Lung microvascular endothelial cell (primary cell): ENCODE results near the gene CAMKK2. TPM values are rescaled to one million over a fixed set of nuclear protein-coding genes. Genes with fewer than 3 reads are reported as not detected.
A peak's percentile ranks its signal among the peaks of the same experiment; 100 is the strongest.
"Not testable (repeated sequence)": the region's sequence is repeated elsewhere in the genome, so short reads cannot be mapped to it uniquely, and the experiment has no call there.

Experiments
- DNase-seq, 2 donors: peaks; one replicate each; pipeline versions ENCODE4 v3.0.0 to v3.0.0-alpha.2; 2010; ENCODE audit warnings: low read depth in 2 of 2
- total RNA-seq: library from RNA; depleted of rRNA; stranded (reverse); fragments of >200 nt; gene quantifications from 2 replicates; pipeline ENCODE4 v1.2.1, GENCODE V29; 2014

Gene CAMKK2
- total RNA-seq, 1 donor from 2014 or later, result 31.2 TPM

DNA sequence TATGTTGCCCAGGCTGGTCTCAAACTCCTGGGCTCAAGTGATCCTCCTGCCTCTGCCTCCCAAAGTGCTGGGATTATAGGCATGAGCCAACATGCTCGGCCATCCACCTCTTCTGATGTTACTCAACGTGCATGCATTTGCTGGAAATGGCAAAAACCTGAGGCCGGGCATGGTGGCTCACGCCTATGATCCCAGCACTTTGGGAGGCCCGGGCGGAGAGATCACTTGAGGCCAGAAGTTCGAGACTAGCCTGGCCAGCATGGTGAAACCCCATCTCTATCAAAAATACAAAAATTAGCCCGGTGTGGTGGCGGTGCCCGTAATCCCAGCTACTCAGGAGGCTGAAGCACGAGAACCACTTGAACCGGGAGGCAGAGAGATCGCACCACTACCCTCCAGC is 1.9 kb upstream of the CAMKK2 start:
- not testable (repeated sequence) for DNase-seq

DNA sequence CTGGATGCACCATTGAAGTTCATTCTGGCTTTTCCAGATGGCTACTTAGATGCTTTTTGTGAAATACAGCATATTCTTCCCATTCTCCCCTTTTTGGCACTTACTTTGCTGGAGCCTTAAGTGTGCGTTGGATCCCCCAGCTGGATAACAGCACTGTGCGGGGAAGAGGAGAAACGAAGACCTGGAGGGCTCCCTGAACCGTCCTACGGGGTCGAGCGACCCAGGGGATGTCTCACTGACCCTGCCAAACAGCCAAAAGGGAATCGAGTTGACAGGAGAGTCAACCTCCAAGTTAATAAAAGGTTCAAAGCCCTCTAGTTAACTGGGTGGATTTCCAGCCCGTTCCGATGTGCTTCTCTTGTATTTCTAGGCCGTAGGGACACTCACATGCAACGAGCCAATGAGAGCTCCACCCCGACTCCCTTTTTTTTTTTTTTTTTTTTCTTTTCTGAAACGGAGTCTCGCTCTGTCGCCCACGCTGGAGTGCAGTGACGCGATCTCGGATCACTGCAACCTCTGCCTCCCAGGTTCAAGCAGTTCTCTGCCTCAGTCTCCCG is 1.0 kb upstream of the CAMKK2 start:
- DNase-seq, result peak; percentile 29 to 30

DNA sequence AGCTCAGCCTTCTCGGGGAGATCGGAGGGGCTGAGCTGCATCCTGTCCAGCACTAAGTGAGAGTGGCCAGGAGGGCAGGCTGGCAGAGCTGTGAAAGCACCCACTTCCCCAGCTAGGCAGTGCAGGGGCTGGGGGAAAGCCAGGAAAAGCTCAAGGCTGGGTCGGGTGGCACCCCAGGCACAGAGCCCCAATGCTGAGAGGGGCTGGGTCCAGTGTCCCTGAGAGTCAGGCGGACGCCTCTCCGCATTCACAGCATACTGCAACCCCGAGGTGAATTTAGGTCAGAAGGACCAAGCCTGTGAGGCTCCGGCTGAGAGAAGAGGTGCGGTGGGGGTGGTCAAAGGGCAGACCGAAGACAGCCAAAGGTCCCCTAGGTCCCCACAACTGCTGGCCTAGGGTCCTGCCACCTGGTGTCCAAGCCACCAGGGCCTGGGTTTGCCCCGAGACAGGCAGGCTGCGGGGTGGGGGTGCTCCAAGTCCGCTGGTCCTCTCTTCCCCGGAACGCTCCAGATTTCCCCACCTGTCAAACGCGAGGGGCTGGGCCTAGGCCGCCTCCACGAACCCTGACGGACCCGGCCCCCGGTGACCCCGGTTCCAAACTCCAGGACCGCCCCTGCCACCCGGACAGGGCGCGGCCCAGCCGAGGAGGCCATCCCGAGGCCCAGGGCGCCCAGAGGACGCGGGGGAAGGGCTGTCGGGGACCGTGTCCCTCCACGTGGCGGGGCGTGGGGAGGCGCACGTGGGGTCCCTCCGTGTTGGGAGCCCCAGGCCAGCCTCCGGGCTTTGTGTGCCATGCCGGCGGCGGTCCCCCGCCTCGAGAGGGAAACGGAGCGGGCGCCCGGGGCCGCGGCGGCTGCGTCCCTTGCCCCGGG is 527 bp downstream of the CAMKK2 start:
- peak; percentile 21 to 26 for DNase-seq

DNA sequence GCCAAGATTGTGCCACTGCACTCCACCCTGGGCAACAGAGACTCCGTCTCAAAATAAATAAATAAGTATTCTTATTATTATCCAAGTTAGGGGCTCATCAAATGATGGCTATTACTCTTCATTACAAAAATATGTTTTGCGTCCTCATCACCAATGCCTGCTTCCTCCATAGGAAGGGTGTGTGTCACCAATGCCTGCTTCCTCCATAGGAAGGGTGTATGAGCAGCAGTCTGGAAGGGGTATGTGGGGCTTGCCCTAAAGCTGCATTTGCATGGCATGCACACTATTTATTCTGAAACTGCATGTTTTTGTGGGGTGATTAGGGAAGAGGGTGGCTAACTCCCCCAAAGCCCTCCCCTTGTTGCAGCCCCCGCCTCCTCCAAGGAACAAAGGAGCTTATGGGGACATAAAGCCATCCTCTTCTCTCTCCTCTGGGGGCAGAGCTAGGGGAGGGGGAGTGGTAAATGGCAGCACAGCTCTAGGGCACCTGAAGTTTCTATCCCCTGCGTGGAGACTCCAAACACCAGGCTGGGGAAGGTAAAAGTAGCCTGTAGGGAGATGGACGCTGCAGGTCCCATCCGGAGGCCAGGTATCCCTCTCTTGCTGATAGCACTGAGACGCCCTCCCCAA is 1.3 kb downstream of the CAMKK2 start:
- peak in 1 of 2 donors; percentile 44 for DNase-seq

DNA sequence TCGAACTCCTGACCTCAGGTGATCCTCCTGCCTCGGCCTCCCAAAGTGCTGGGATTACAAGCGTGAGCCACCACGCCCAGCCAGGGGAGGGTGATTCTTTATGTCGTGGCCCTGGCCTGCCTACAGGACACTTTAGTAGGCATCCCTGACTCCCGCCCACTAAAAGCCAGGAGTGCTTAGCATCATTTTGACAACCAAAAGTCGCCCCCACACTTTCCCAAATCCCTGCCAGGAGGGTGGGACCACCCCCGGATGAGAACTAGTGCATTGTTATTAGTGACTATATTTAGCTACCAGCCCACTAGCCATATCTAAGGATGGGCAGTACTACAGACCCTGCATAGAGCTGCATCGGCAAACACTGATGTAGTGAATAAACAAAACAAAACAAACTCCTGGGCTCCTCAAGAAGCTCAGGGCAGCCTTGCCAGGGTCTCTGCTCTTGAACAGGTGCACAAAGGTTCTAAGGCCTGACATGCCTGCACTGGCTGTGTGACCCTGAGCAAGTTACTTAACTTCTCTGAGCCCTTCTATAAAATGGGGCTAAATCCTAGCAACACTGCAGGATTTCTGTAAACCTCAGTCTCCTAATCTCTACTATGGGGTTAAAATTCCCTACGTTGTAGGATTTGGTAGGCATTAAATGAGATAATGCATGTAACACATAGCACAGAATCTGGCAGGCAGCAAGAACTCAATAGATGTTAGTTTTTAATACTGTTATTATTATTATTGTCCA is 2.2 kb downstream of the CAMKK2 start:
- DNase-seq, result no peak

DNA sequence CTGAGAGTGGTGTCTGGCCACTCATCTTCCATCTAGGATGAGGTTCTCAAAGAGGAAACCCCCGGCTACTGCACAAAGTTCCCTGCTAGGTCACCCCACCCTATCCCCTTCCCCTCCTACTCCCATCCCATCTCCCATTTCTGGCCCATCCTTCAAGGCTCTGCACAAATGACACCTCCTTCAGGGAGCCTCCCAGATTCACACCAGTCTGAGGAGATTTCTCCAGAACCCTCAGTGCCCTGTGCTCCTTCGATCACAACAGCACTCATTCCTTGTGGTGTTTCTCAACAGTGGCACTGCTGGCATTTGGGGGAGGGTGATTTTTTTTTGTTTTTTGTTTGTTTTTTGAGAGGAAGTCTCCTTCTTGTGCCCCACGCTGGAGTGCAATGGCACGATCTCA is 2.9 kb downstream of the CAMKK2 start:
- no peak for DNase-seq

DNA sequence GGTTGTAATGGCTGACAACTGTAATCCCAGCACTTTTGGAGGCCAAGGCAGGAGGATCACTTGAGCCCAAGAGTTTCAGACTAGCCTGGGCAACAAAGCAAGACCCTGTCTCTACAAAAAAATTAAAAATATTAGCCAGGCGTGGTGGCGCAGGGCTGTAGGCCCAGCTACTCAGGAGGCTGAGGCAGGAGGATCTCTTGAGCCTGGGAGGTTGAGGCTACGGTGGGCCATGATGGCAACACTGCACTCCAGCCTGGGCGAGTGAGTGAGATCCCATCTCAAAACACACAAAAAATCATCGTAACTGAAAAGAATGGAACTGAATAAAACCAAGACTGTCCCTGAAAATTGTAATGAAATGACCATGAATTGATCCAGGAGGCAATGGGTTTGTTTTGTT is 6.1 kb downstream of the CAMKK2 start:
- DNase-seq, result no peak

DNA sequence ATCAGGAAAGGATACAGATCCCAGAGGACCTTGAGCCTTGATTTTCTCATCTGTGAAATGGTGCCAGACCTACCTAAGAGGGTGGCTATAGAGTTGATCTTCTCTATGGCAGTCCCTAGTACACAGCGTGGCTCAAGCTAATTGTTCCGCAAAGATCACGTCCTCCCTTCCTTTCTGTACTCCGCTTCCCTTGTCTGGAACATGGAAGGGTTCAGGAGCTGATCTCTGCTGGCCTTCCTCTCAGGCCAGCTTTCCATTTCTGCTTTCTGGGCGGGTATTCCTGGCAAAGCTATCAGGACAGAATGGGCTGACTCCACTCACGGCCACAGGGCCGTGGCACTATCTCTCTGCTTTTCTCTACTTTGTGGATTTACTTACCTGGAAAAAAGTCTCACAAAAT is 6.5 kb downstream of the CAMKK2 start:
- DNase-seq, result peak in 1 of 2 donors; percentile 62

DNA sequence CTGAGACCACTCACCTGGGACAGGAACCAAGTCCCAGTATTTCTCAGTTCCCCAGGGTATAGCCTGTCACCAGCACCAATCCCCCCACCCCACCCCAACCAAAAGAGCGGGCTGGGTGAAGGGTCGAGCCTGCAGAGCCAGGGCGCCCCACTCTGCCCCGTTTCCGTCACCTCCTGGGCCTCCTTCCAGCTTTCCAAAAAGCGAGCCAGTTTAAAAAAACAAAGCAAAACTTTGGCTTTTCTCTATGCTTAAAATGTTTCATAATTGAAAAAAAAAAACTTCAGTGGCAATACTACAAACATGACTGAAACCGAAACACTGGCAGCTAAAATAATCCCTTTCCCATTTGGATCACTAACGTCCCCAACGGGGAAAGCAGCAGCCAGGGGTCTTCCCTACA is 7.5 kb downstream of the CAMKK2 start:
- DNase-seq, result peak in 1 of 2 donors; percentile 41

DNA sequence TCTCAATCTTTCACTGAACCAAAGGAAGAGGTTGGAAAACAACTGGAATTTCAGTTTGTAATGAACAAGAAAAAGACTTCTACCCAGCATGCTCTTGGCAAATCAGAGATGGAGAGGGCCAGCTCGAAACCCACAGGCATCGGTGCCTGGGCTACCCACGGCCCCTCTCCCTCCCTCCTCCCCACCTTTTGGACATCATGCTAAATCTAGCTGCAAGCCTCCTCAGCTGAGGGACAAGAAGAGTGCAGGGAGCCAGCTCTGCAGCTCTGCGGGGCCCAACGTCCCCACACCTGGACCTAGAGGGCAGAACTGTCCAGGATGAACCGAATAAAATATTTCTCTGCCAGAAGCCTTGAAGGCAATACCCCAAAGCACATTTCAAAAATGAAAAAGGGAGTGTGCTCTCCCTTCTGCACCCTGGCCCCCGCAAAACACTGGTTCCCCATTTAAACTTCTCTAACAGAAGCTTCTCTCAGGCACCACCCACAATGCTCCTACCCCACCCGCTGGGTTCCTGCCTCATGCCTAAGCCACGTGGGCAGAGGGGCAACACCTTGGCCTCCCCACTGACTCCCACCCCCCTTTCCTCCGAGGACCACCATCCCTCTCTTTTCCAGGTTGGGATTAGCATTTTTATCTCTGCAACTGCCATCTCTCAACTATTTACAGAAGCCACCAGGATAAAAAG is 8.2 kb downstream of the CAMKK2 start:
- DNase-seq, result no peak

DNA sequence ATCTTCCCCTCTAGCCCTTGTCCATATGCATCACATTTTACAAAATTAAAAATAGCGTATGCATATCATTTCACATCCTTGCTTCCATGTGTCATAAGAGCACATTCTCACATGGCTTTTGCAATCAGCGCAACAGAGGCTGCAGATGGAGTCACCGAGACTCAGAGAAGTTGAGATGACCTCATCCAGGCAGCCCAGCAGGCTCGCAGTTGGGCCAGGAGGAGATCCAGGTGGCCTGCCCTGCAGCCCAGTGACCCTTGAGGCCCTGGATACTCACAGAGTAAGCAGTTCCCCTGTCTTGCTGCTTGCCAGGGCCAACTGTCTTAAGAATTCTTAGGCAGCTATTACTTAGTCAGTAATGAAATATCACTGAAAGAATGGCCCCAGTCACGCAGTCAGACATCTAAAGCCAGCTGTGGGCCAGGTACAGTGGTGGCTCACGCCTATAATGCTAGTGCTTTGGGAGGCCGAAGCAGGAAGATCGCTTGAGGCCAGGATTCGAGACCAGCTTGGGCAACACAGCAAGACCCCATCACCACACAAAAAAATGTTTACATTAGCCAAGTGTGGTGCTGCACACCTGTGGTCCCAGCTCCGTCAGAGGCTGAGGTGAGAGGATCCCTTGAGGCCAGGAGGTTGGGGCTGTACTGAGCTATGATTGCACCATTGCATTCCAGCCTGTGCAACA is 9.1 kb downstream of the CAMKK2 start:
- DNase-seq, result no peak

DNA sequence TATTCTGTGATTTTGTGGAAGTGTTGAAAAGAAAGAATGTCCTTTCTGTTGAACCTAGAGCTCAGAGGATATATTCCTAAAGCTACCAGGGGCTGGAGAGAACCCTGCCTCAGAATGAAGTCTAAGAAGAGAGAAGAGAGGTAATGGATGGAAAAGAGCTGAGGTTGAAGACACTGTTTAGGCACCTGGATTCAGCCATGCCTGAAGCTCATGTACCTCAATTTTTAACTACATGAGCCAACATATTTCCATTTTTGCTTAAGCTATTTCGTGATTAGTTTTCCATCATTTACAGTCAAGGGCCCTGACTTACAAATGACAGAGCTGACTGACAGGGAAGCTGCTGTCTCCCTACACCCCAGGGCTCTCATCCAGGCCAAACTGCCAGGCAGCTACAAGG is 10.7 kb downstream of the CAMKK2 start:
- no peak for DNase-seq

DNA sequence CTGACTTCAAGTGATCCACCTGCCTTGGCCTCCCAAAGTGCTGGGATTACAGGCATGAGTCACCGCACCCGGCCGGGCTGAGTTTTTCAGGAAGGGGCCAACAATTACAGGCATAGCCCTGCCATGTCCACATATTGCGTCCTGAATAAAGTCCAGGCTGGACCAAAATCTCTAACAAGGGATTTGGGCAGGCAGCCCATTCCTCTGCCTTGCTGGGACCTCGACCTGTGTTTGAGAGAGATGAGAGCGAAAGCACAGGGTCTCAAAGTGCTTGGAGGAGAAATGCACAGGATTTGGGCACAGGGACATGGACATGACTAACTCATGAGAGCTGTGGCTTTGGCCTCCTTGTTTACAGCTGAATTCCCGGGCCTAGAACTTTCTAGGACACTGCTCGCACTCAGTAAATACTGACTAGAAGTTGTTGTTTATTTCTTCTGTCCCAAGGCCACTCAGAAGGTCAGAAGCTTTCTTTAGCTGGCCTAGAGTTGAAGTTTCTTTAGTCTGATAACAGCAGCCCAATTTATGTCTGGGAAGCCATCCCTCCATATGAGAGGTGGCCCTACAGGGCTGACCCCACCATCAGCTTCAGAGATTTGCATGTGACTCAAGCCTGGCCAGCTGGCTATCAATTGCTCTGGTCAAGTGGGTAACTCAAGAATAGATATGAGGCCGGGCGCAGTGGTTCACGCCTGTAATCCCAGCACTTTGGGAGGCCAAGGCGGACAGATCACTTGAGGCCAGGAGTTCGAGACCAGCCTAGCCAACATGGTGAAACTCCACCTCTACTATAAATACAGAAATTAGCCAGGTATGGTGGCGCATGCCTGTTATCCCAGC is 11.7 kb downstream of the CAMKK2 start:
- peak; percentile 53 to 68 for DNase-seq

DNA sequence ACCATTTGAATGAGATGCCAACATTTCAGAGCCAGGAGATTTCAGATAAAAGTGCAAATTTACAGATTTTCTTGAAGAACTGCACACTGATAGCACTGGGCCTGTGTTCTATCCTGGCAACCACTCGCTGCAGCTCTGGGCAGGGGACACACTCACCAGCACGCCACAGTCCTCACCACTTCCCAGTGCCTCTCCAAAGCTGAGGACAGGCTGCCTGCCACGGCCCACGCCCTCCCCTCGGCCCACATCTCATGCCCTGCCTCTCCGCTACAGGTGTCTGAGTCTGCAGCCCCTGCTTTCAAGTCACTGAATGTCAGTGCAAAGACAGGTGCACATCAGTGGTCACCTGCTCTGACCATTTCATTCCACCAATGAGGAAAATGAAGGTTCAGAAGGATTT is 12.7 kb downstream of the CAMKK2 start:
- no peak for DNase-seq

DNA sequence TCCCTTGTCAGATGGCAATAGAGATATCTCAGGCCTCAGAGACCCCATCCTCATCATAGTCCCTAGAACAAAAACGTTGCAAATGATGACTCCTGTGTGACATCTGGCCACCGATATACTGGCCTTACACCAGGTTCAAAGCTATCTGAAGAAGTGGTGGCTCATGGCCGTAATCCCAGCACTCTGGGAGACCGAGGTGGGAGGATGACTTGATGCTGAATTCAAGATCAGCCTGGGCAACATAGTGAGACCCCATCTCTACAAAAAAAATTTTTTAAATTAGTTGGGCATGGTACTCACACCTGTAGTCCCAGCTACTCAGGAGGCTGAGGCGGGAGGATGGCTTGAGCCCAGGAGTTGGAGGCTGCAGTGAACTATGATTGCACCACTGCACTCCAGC is 13.1 kb downstream of the CAMKK2 start:
- no peak for DNase-seq

DNA sequence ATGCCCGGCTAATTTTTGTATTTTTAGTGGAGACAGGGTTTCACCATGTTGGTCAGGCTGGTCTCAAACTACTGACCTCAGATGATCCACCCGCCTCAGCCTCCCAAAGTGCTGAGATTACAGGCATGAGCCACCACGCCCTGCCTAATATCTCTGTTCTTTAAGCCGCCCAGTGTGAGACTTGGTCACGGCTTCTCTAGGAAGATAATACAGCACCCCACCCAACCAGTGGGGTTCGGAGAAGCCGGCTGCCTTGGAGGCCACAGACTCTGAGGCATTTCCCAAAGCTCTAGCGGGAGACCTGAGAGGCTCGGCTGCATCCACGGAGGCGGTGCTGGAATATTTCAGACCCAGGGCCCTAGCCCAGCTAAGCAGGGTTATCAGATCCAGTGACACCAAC is 13.6 kb downstream of the CAMKK2 start:
- not testable (repeated sequence) for DNase-seq

DNA sequence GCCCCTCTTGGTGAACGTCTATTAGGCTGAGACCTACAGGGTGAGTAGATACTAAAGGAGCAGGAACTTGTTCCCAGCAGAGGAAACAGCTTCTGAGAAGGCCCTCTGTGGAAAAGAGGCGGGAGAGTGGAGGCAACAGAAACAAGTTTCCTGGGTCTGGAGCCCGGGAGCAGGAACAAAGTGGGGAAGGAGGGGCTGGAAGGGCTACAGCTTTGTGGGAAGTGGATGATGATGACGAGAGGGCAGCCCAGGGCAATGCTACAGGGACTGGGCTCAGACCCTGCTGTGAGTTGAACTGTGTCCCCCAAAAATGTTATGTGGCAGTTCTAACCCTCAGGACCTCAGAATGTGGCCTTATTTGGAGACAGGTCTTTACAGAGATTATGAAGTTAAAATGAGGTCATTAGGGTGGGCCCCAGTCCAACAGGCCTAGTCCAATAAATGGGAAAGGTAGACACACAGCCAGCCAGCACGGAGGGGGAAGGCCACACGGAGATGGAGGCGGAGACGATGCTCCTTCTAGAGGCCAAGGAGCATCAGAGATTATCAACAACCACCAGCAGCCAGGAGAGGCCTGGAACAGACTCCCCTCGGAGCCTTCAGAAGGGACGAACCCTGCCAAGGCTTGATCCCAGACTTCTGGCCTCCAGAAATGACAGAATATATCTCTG is 14.3 kb downstream of the CAMKK2 start:
- DNase-seq, result no peak

DNA sequence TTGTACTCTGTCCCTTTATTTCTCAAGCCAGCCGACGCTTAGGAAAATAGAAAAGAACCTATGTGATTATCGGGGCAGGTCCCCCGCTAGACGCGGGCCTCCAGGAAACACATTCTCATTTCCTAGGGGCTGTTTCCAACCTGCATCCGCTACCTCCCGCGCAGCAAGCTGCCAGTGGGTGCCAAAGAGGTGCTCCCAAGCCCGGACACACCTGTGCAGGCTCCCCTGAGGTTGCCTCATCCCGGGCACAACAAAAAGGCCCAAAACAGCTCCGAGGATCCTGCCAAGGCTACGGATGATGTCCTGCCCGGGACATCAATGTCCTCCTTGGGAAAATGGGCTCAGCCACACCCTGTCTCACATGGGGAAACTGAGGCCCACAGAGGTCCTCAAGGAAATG is 15.4 kb downstream of the CAMKK2 start:
- not testable (repeated sequence) for DNase-seq

DNA sequence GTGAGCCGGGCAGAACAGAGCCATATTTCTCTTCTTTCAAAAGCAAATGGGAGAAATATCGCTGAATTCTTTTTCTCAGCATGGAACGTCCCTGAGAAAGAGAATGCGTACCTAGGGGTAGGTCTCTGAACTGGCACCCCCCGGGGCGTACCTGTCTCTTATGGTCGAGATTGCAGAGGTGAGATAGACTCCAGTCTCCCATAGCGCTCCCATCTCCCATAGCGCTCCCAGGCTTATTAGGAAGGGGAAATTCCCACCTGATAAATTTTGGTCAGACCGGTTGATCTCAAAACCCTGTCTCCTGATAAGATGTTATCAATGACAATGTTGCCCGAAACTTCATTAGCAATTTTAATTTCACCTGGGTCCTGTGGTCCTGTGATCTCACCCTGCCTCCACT is 16.0 kb downstream of the CAMKK2 start:
- DNase-seq, result not testable (repeated sequence)
